WTC11 (cell line): ENCODE measurements around the gene SLC38A10.

Source experiments
- ATF6 ChIP-seq: sonication (generic); formaldehyde crosslinking; IDR thresholded peaks from 2 replicates; pipeline ENCODE4 v1.8.1; 2023; ENCODE audit warnings: mild to moderate bottlenecking, missing genetic modification reagents
- CTCF ChIP-seq: fragments of 200-600 bp; IDR thresholded peaks from 2 replicates; pipeline ENCODE4 v1.8.0; 2022; ENCODE audit warnings: antibody characterized with exemption
- FOXP1 ChIP-seq: sonication (generic); formaldehyde crosslinking; IDR thresholded peaks from 2 replicates; pipeline ENCODE4 v1.8.0; 2022; ENCODE audit warnings: missing genetic modification reagents, mild to moderate bottlenecking, moderate library complexity, borderline replicate concordance
- NR1H2 ChIP-seq: sonication (generic); formaldehyde crosslinking; IDR thresholded peaks from 2 replicates; pipeline ENCODE4 v1.9.0; 2021; ENCODE audit warnings: mild to moderate bottlenecking, moderate library complexity, missing genetic modification reagents
- PRRX2 ChIP-seq: fragments of 250-450 bp; sonication (Bioruptor Pico); IDR thresholded peaks from 2 replicates; pipeline ENCODE4 v1.8.0; 2021; ENCODE audit warnings: mild to moderate bottlenecking
- ZNF121 ChIP-seq: sonication (generic); formaldehyde crosslinking; IDR thresholded peaks from 2 replicates; pipeline ENCODE4 v1.8.0; 2023; ENCODE audit warnings: missing genetic modification reagents

DNA sequence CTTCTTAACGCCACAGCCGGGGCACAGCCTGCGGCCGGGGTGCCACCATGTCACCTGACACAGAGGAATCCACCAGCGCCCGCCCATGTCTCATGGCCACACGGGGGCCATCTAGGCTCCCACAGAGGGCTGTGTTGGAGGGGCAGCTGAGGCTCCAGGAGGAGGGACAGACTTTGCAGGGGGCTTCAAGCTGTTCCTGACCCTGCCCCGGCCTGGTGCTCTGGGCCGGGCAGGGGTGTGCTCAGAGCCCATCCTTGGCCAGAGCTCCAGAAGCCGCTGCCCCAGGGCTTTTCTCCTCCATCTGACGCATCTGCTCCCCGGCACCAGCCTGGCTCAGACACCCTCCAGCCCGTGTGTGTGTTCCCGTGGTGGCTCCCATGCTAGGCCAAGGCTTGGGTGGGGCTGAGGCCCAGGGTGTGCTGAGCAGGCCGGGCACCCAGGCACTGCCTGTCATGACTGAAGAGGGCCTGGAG lies 7.8 kb upstream of the SLC38A10 start:
- TF ChIP-seq CTCF (no peak), PRRX2 (CRISPR knock-in tag) (no peak), FOXP1 (CRISPR knock-in tag) (no peak), ATF6 (CRISPR knock-in tag) (no peak), ZNF121 (no peak), NR1H2 (CRISPR knock-in tag) (no peak)
